IMR-90 (cell line): ENCODE results near the gene TRAPPC5. TPM values are rescaled to one million over a fixed set of nuclear protein-coding genes. Genes with fewer than 3 reads are reported as not detected.

Source experiments
- ATAC-seq: fragments of 200-7000 bp; cut with Tn5 transposase; 2 replicates; pipeline ENCODE4 v1.9.1; 2020; ENCODE audit warnings: low read depth, mild to moderate bottlenecking, moderate library complexity
- BruUV-seq: library from RNA; stranded (reverse); fragments of 400-500 nt; replicated peaks from 2 replicates; lab custom pipeline; 2021; lab: Mats Ljungman, UMichigan
- CTCF ChIA-PET: fragments of 300-600 bp; formaldehyde crosslinking; extraction: SDS; loops from one replicate; lab custom pipeline; 2021; ENCODE audit warnings: antibody characterized with exemption; lab: Yijun Ruan, JAX
- POLR2A ChIA-PET: fragments of 300-600 bp; sonication (Branson Sonifier 250); formaldehyde crosslinking; loops from one replicate; lab custom pipeline; 2022; ENCODE audit warnings: antibody characterized with exemption; ENCODE audit not compliant: unreplicated experiment; lab: Charles Lee
- DNase-seq: peaks from one replicate; pipeline ENCODE4 v3.0.0; 2013
- H2AFZ ChIP-seq: replicated peaks from 2 replicates; pipeline ENCODE3; 2013; ENCODE audit warnings: low read length, mild to moderate bottlenecking; ENCODE audit not compliant: poor library complexity
- H2AK5ac ChIP-seq: 2 replicates; pipeline ENCODE4 v1.6.1; 2013; ENCODE audit warnings: low read depth, low read length, inconsistent platforms
- H2AK9ac ChIP-seq: replicated peaks from 2 replicates; pipeline ENCODE3; 2013; ENCODE audit warnings: mild to moderate bottlenecking, low read depth, low read length, moderate library complexity; ENCODE audit not compliant: poor library complexity
- H2BK120ac ChIP-seq: 2 replicates; pipeline ENCODE4 v1.6.1; 2013; ENCODE audit warnings: low read depth, low read length, inconsistent platforms
- H2BK15ac ChIP-seq: 3 replicates; pipeline ENCODE4 v1.6.1; 2013; ENCODE audit warnings: low read depth, low read length, inconsistent platforms
- H2BK20ac ChIP-seq: 2 replicates; pipeline ENCODE4 v1.6.1; 2013; ENCODE audit warnings: low read depth, mild to moderate bottlenecking, inconsistent platforms, low read length, moderate library complexity
- H2BK5ac ChIP-seq: 2 replicates; pipeline ENCODE4 v1.6.1; 2013; ENCODE audit warnings: mild to moderate bottlenecking, low read depth, low read length, inconsistent platforms; ENCODE audit not compliant: poor library complexity, severe bottlenecking
- H3K14ac ChIP-seq: replicated peaks from 2 replicates; pipeline ENCODE4 v1.6.1; 2013; ENCODE audit warnings: low read depth, low read length, inconsistent platforms
- H3K18ac ChIP-seq: 2 replicates; pipeline ENCODE4 v1.6.1; 2013; ENCODE audit warnings: low read depth, low read length, control low read depth
- H3K23ac ChIP-seq: 2 replicates; pipeline ENCODE4 v1.6.1; 2013; ENCODE audit warnings: low read depth, low read length, inconsistent platforms
- H3K27ac ChIP-seq: 2 replicates; pipeline ENCODE4 v1.5.1; 2013; ENCODE audit warnings: mild to moderate bottlenecking, control low read depth, low read length; ENCODE audit not compliant: insufficient read depth
- H3K27me3 ChIP-seq: 2 replicates; pipeline ENCODE4 v1.6.1; 2013; ENCODE audit warnings: low read length; ENCODE audit not compliant: control insufficient read depth, insufficient read depth
- H3K36me3 ChIP-seq: 2 replicates; pipeline ENCODE4 v1.6.1; 2013; ENCODE audit warnings: low read length, mixed read lengths; ENCODE audit not compliant: control insufficient read depth, insufficient read depth
- H3K4ac ChIP-seq: 2 replicates; pipeline ENCODE4 v1.6.1; 2013; ENCODE audit warnings: low read depth, low read length, inconsistent platforms
- H3K4me1 ChIP-seq: 2 replicates; pipeline ENCODE4 v1.6.1; 2013; ENCODE audit warnings: low read length, mixed read lengths; ENCODE audit not compliant: control insufficient read depth, insufficient read depth
- H3K4me2 ChIP-seq: 2 replicates; pipeline ENCODE4 v1.6.1; 2013; ENCODE audit warnings: low read depth, mild to moderate bottlenecking, control low read depth, low read length, moderate library complexity
- H3K4me3 ChIP-seq: 2 replicates; pipeline ENCODE4 v1.5.1; 2013; ENCODE audit warnings: low read depth, mild to moderate bottlenecking, control low read depth, low read length, moderate library complexity; ENCODE audit not compliant: insufficient read depth
- H3K56ac ChIP-seq: 2 replicates; pipeline ENCODE4 v1.6.1; 2013; ENCODE audit warnings: low read length, inconsistent platforms; ENCODE audit not compliant: insufficient read depth; ENCODE audit errors: extremely low read depth
- H3K79me1 ChIP-seq, 2 experiments: 2 replicates each; pipeline ENCODE4 v1.6.1; 2013; ENCODE audit warnings: low read length in 2 of 2, inconsistent platforms in 1 of 2, low read depth in 1 of 2
- H3K9ac ChIP-seq: 2 replicates; pipeline ENCODE4 v1.6.1; 2013; ENCODE audit warnings: low read depth, low read length, control low read depth
- H3K9me1 ChIP-seq: 2 replicates; pipeline ENCODE4 v1.6.1; 2013; ENCODE audit warnings: low read length, inconsistent platforms; ENCODE audit not compliant: insufficient read depth
- H3K9me3 ChIP-seq: 2 replicates; pipeline ENCODE4 v1.6.1; 2013; ENCODE audit warnings: low read length; ENCODE audit not compliant: control insufficient read depth, insufficient read depth
- H4K20me1 ChIP-seq: 2 replicates; pipeline ENCODE4 v1.6.1; 2013; ENCODE audit warnings: low read length, inconsistent platforms; ENCODE audit not compliant: insufficient read depth
- H4K5ac ChIP-seq: 2 replicates; pipeline ENCODE4 v1.6.1; 2013; ENCODE audit warnings: mild to moderate bottlenecking, low read depth, low read length, control low read depth
- H4K8ac ChIP-seq, 2 experiments: 2 replicates each; pipeline ENCODE4 v1.6.1; 2013; ENCODE audit warnings: low read depth in 2 of 2, low read length in 2 of 2, control low read depth in 1 of 2, inconsistent platforms in 1 of 2
- H4K91ac ChIP-seq: 2 replicates; pipeline ENCODE4 v1.6.1; 2013; ENCODE audit warnings: low read depth, low read length, inconsistent platforms; ENCODE audit not compliant: insufficient read depth
- BHLHE40 ChIP-seq: fragments of 150-350 bp; IDR thresholded peaks from 2 replicates; pipeline ENCODE4 v1.6.1; 2016; ENCODE audit warnings: mild to moderate bottlenecking, low read depth, low read length
- CEBPB ChIP-seq: IDR thresholded peaks from 2 replicates; pipeline ENCODE4 v1.6.1; 2012; ENCODE audit warnings: low read depth, low read length, improper control_type of control experiment
- CHD1 ChIP-seq: IDR thresholded peaks from 2 replicates; pipeline ENCODE4 v1.6.1; 2012; ENCODE audit warnings: low read depth, low read length, improper control_type of control experiment
- CTCF ChIP-seq: conservative IDR thresholded peaks from 2 replicates; pipeline ENCODE4 v1.5.1; 2012; ENCODE audit warnings: mild to moderate bottlenecking, low read depth, low read length, improper control_type of control experiment
- FOS ChIP-seq: fragments of 150-350 bp; IDR thresholded peaks from 2 replicates; pipeline ENCODE4 v1.6.1; 2016; ENCODE audit warnings: low read depth, low read length
- MAFK ChIP-seq: IDR thresholded peaks from 2 replicates; pipeline ENCODE4 v1.6.1; 2012; ENCODE audit warnings: low read depth, low read length, improper control_type of control experiment
- MAZ ChIP-seq: IDR thresholded peaks from 2 replicates; pipeline ENCODE4 v1.6.1; 2012; ENCODE audit warnings: low read depth, mild to moderate bottlenecking, low read length, improper control_type of control experiment, moderate library complexity, borderline replicate concordance
- MXI1 ChIP-seq: IDR thresholded peaks from 2 replicates; pipeline ENCODE4 v1.6.1; 2012; ENCODE audit warnings: low read depth, mild to moderate bottlenecking, low read length, moderate library complexity, borderline replicate concordance
- NFE2L2 ChIP-seq: fragments of 150-350 bp; IDR thresholded peaks from 2 replicates; pipeline ENCODE4 v1.6.1; 2016; ENCODE audit warnings: low read depth, mild to moderate bottlenecking, low read length
- POLR2A ChIP-seq: IDR thresholded peaks from 2 replicates; pipeline ENCODE4 v1.6.1; 2012; ENCODE audit warnings: mild to moderate bottlenecking, low read depth, low read length
- RAD21 ChIP-seq: IDR thresholded peaks from 2 replicates; pipeline ENCODE4 v1.6.1; 2012; ENCODE audit warnings: low read length, improper control_type of control experiment
- RCOR1 ChIP-seq: IDR thresholded peaks from 2 replicates; pipeline ENCODE4 v1.6.1; 2012; ENCODE audit warnings: mild to moderate bottlenecking, low read length, improper control_type of control experiment; ENCODE audit not compliant: insufficient replicate concordance
- RFX5 ChIP-seq: IDR thresholded peaks from 2 replicates; pipeline ENCODE4 v1.8.0; 2012; ENCODE audit warnings: low read depth, mild to moderate bottlenecking, low read length, moderate library complexity
- USF2 ChIP-seq: fragments of 150-350 bp; IDR thresholded peaks from 2 replicates; pipeline ENCODE4 v1.6.1; 2017; ENCODE audit warnings: mild to moderate bottlenecking, antibody characterized with exemption, low read length, low read depth
- WGBS, 2 experiments: methylation state at CpG; one replicate each; pipeline versions ENCODE4 v1.1.5 to v1.1.7; 2013; ENCODE audit warnings: missing lambda C conversion rate in 2 of 2; ENCODE audit not compliant: insufficient read length in 1 of 2; ENCODE audit errors: extremely low coverage in 2 of 2; 5-methylcytosine and 5-hydroxymethylcytosine counted together
- dilution Hi-C: fragments of 300-500 bp; cut with HindIII; formaldehyde crosslinking; loops from one replicate; pipeline ENCODE4 v1.14.3; 2018; ENCODE audit warnings: low sequenced_read_pairs; ENCODE audit not compliant: unreplicated experiment
- in situ Hi-C: fragments of 300-500 bp; cut with MboI; formaldehyde crosslinking; loops from 3 replicates; pipeline ENCODE4 v1.14.3; 2019; ENCODE audit warnings: low sequenced_read_pairs, inconsistent platforms, mixed read lengths
- intact Hi-C: fragments of 100-400 bp; cut with micrococcal nuclease; formaldehyde crosslinking; loops from 2 replicates; pipeline ENCODE4 v1.10.0; 2022
- polyA plus RNA-seq, 3 experiments: library from polyadenylated mRNA; depleted of rRNA; stranded (reverse); fragments of >200 nt; gene quantifications; 2 replicates each; pipeline ENCODE4 v1.2.3, GENCODE V29; 2012; ENCODE audit warnings: low replicate concordance in 1 of 3
- total RNA-seq: library from RNA; depleted of rRNA; stranded (reverse); fragments of >200 nt; gene quantifications from 2 replicates; pipeline ENCODE4 v1.2.3, GENCODE V29; 2012

The TRAPPC5 gene
- total and polyA plus RNA-seq, 2 of the 4 experiments (the other 2 are of a cell fraction), result 54.7 to 109 TPM

GRCh38 chr19:7633698-7634097 lies 46.9 kb upstream of the TRAPPC5 start, which contains the start of gene PCP2 (continued):
- TF ChIP-seq FOS (no peak), MAFK (no peak), RAD21 (no peak), POLR2A (no peak)

- H4K20me1 ChIP-seq, result peaks cover 5% of the 10 kb centered on the region; the same call in 1 of the 2 replicates
- intact Hi-C loops, result no loop called here
- no peak overlapping the region for H2BK20ac ChIP-seq
- ChIA-PET CTCF (interaction anchor here (1.1 kb wide), 1 partner anchor 67 kb away, joined by 4 read pairs; no protein-coding TSS in a partner anchor), POLR2A (no interaction called here)
- no peaks in the 10 kb centered on the region for H3K4me1 ChIP-seq
- H2AK5ac ChIP-seq, result no peak overlapping the region
- H3K79me1 ChIP-seq, result peaks cover 0 to 4% of the 10 kb centered on the region in 2 experiments; a peak in 2 of 4 replicates
- no peaks in the 10 kb centered on the region for H3K9me3 ChIP-seq
- H3K23ac ChIP-seq, result no peak overlapping the region
- H3K4ac ChIP-seq, result no peak overlapping the region
- H3K9ac ChIP-seq, result no peak overlapping the region
- in situ Hi-C loops, result no loop called here
- no TSS peak for BruUV-seq
- peaks cover 4% of the 10 kb centered on the region; the same call in 1 of the 2 replicates for H3K36me3 ChIP-seq
- no peak overlapping the region for H2AK9ac ChIP-seq
- H2BK120ac ChIP-seq, result no peak overlapping the region
- dilution Hi-C loops, result no loop called here
- no peak overlapping the region for H3K4me3 ChIP-seq
- no peak overlapping the region for H3K4me2 ChIP-seq
- no peak for ATAC-seq
- H2BK5ac ChIP-seq, result no peak overlapping the region
- no peak overlapping the region for H2AFZ ChIP-seq
- H3K14ac ChIP-seq, result no peak overlapping the region
- H4K8ac ChIP-seq, result no peak overlapping the region
- no peak for DNase-seq
- H3K18ac ChIP-seq, result no peak overlapping the region
- H3K27me3 ChIP-seq, result peaks cover 14% of the 10 kb centered on the region; the same call in 1 of the 2 replicates
- H3K27ac ChIP-seq, result no peak overlapping the region
- no peak overlapping the region for H3K56ac ChIP-seq
- H3K9me1 ChIP-seq, result peaks cover 12% of the 10 kb centered on the region
- no peak overlapping the region for H4K5ac ChIP-seq
- no peak overlapping the region for H2BK15ac ChIP-seq
- whole genome bisulfite sequencing, 2 experiments, result no CpG with 5 or more reads among the region's 6 CpGs
- no peak overlapping the region for H4K91ac ChIP-seq
- TF ChIP-seq RFX5 (no peak), RCOR1 (no peak), MAFK (no peak), MXI1 (no peak), CHD1 (no peak), NFE2L2 (no peak), MAZ (no peak), CTCF (no peak), CEBPB (no peak), BHLHE40 (no peak), RAD21 (no peak), POLR2A (no peak), FOS (no peak), USF2 (no peak)
These were observed 45.0 kb upstream of the TRAPPC5 start for GRCh38 chr19:7635670-7636069.
